ENCODE data around the gene ZFPM1. TPM values are rescaled to one million over a fixed set of nuclear protein-coding genes. Genes with fewer than 3 reads are reported as not detected.

The ZFPM1 gene
- total and polyA plus RNA-seq, 2 experiments from 2014 or later: 0.53 to 2.2 TPM

- Histone ChIP-seq H3K27me3 (ENCODE audit: insufficient read depth) (peaks cover 53% of the 10 kb centered on the region), H3K4me1 (ENCODE audit: insufficient read depth) (peaks cover 13% of the 10 kb centered on the region), H4K20me1 (replicated peaks; ENCODE audit: insufficient read depth) (no peaks in the 10 kb centered on the region; the same call in 1 of the 2 replicates), H3F3A (replicated peaks; ENCODE audit: low read depth) (0 out of 2 replicates have a peak, but pooled peaks cover 3% of the 10 kb centered on the region), H3K4me2 (peak overlapping the region; percentile 88), H3K4me3 (peak overlapping the region; percentile 72), H3K36me3 (ENCODE audit: insufficient read depth) (no peaks in the 10 kb centered on the region), H3K79me2 (replicated peaks; ENCODE audit: insufficient read depth) (no peaks in the 10 kb centered on the region), H3K27ac (ENCODE audit: low read depth) (no peak overlapping the region), H3K9me2 (ENCODE audit: insufficient read depth) (no peaks in the 10 kb centered on the region), H2AFZ (no peak overlapping the region)
- no peak for TF ChIP-seq ETS1 (IDR thresholded peaks at IDR 0.05)
- TF ChIP-seq NANOG (IDR thresholded peaks at IDR 0.05; ENCODE audit: borderline replicate concordance): no peak
- TF ChIP-seq CREB1 (CRISPR knock-in tag; IDR thresholded peaks at IDR 0.05; ENCODE audit: low read depth): no peak
- no peak for TF ChIP-seq JUNB (IDR thresholded peaks at IDR 0.05; ENCODE audit: unreplicated experiment)
- TF ChIP-seq REST (IDR thresholded peaks at IDR 0.05; ENCODE audit: unreplicated experiment): no peak
- TF ChIP-seq STAT1 (IDR thresholded peaks at IDR 0.05; ENCODE audit: unreplicated experiment): no peak
- TF ChIP-seq EZH2phosphoT487 (IDR thresholded peaks at IDR 0.05; ENCODE audit: unreplicated experiment): no peak
- Mint-ChIP-seq H3K36me3 (ENCODE audit: low read depth) (no peaks in the 10 kb centered on the region), H3K27me3 (ENCODE audit: insufficient read depth, low read depth, poor library complexity) (peaks cover 48% of the 10 kb centered on the region), H3K27ac (no peak overlapping the region), H3K4me1 (peaks cover 19% of the 10 kb centered on the region; the same call in 2 of the 3 replicates), H3K9me3 (peaks cover 3% of the 10 kb centered on the region; the same call in 1 of the 3 replicates), H3K4me3 (peak overlapping the region; percentile 73)
- DNase-seq (ENCODE audit: low spot score) (no peak), ATAC-seq (no peak)
These were observed 3.5 kb downstream of the ZFPM1 start for GRCh38 chr16:88456356-88457292.

- H4K20me1 ChIP-seq (replicated peaks; ENCODE audit: insufficient read depth): no peaks in the 10 kb centered on the region; the same call in 1 of the 2 replicates
- H3K4me3 Mint-ChIP-seq: no peak overlapping the region
- no peak overlapping the region for H3K4me3 ChIP-seq
- H3K4me2 ChIP-seq: no peak overlapping the region
- no peak overlapping the region for H3K27ac Mint-ChIP-seq
- DNase-seq (ENCODE audit: low spot score): no peak
- H3K27ac ChIP-seq (ENCODE audit: low read depth): no peak overlapping the region
- 0 out of 2 replicates have a peak, but pooled peaks cover 3% of the 10 kb centered on the region for H3F3A ChIP-seq (replicated peaks; ENCODE audit: low read depth)
- H3K9me2 ChIP-seq (ENCODE audit: insufficient read depth): no peaks in the 10 kb centered on the region
- H3K27me3 ChIP-seq (ENCODE audit: insufficient read depth): peaks cover 46% of the 10 kb centered on the region
- H3K9me3 Mint-ChIP-seq: peaks cover 3% of the 10 kb centered on the region; the same call in 1 of the 3 replicates
- no peak overlapping the region for H2AFZ ChIP-seq
- peaks cover 21% of the 10 kb centered on the region for H3K4me1 ChIP-seq (ENCODE audit: insufficient read depth)
- no peaks in the 10 kb centered on the region for H3K79me2 ChIP-seq (replicated peaks; ENCODE audit: insufficient read depth)
- H3K27me3 Mint-ChIP-seq (ENCODE audit: insufficient read depth, low read depth, poor library complexity): peaks cover 42% of the 10 kb centered on the region
- H3K36me3 Mint-ChIP-seq (ENCODE audit: low read depth): no peaks in the 10 kb centered on the region
- H3K4me1 Mint-ChIP-seq: peaks cover 25% of the 10 kb centered on the region; the same call in 2 of the 3 replicates
- H3K36me3 ChIP-seq (ENCODE audit: insufficient read depth): no peaks in the 10 kb centered on the region
- ATAC-seq: no peak
- TF ChIP-seq STAT1 (IDR thresholded peaks at IDR 0.05; ENCODE audit: unreplicated experiment) (no peak), NANOG (IDR thresholded peaks at IDR 0.05; ENCODE audit: borderline replicate concordance) (no peak)
These were observed 5.1 kb downstream of the ZFPM1 start for GRCh38 chr16:88458039-88458772.

Measured in GM23338 (cell line).